Testis (tissue), 3 donors: ENCODE data around the gene MTG2. TPM values are rescaled to one million over a fixed set of nuclear protein-coding genes. Genes with fewer than 3 reads are reported as not detected.

Experiments used
- DNase-seq: peaks from one replicate; pipeline ENCODE4 v3.0.0-alpha.2; 2019
- H3K27ac ChIP-seq, 2 donors: fragments of 200-600 bp; sonication (generic); one replicate each; pipeline ENCODE4 v1.5.1; 2019
- H3K27me3 ChIP-seq: fragments of 200-600 bp; sonication (generic); one replicate; pipeline ENCODE4 v1.5.1; 2019
- H3K36me3 ChIP-seq: fragments of 200-600 bp; sonication (generic); one replicate; pipeline ENCODE4 v1.5.1; 2017; ENCODE audit warnings: low read depth; ENCODE audit errors: missing control alignments
- H3K4me1 ChIP-seq: fragments of 200-600 bp; sonication (generic); one replicate; pipeline ENCODE4 v1.5.1; 2019
- H3K4me3 ChIP-seq, 2 donors: fragments of 200-600 bp; sonication (generic); one replicate each; pipeline ENCODE4 v1.5.1; 2017 to 2019
- H3K9me3 ChIP-seq: fragments of 200-600 bp; sonication (generic); one replicate; pipeline ENCODE4 v1.5.1; 2017
- POLR2A ChIP-seq: fragments of 450-650 bp; IDR thresholded peaks from one replicate; pipeline ENCODE4 v1.6.1; 2017; ENCODE audit warnings: antibody characterized with exemption, mild to moderate bottlenecking, moderate library complexity
- WGBS, 2 donors: methylation state at CpG; one replicate each; pipeline ENCODE4 v1.1.5; 2018; 5-methylcytosine and 5-hydroxymethylcytosine counted together
- intact Hi-C: fragments of 100-400 bp; cut with DNase I; formaldehyde crosslinking; loops from one replicate; pipeline ENCODE4 v1.15.1; 2023; ENCODE audit warnings: low total_unique reads
- polyA plus RNA-seq: library from polyadenylated mRNA; stranded (reverse); fragments of 350-450 nt; fragmentation: Illumina TruSeq; extraction: RNeasy Lipid Tissue Mini Kit (QIAGEN cat#74804); gene quantifications from one replicate; pipeline ENCODE4 v1.2.3, GENCODE V29; 2014; ENCODE audit warnings: low read depth, low replicate concordance; ENCODE audit not compliant: insufficient read depth
- total RNA-seq, 2 donors: library from RNA; depleted of rRNA; stranded (reverse); fragments of >200 nt; gene quantifications; one replicate each; pipeline ENCODE4 v1.2.3, GENCODE V29; 2016
- TF ChIP-seq, protein P1 (sequence below), 3 experiments: fragments of 450-650 bp in 2 of 3; fragments of 200-600 bp in 1 of 3; sonication (generic) in 1 of 3; IDR thresholded peaks; one replicate each; pipeline ENCODE4 v1.5.1; 2016 to 2019; ENCODE audit warnings: antibody characterized with exemption in 3 of 3, mild to moderate bottlenecking in 2 of 3, moderate library complexity in 1 of 3

Gene MTG2
- total and polyA plus RNA-seq, 3 donors from 2014 or later = 53.3 to 76.8 (median 61.9) TPM

DNA sequence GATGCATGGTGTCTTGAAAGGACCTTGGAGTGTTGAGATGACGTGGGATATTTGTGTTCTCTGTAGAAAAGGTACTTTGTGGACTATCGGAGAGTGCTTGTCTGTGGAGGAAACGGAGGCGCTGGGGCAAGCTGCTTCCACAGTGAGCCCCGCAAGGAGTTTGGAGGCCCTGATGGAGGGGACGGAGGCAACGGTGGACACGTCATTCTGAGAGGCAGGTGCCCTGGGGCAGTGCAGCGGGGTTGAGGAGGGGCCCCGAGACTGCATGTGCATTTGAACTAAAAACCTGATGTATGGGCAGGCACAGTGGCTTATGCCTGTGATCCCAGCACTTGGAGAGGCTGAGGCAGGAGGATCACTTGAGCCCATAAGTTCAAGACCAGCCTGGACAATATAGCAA, 12.9 kb downstream of the MTG2 start:
- Histone ChIP-seq H3K4me1 (no peaks in the 10 kb centered on the region), H3K9me3 (no peaks in the 10 kb centered on the region), H3K4me3 (no peak overlapping the region), H3K27me3 (no peaks in the 10 kb centered on the region), H3K36me3 (no peaks in the 10 kb centered on the region), H3K27ac (no peak overlapping the region)
- DNase-seq = no peak
- TF ChIP-seq POLR2A = no peak
- TF ChIP-seq, protein P1, sequence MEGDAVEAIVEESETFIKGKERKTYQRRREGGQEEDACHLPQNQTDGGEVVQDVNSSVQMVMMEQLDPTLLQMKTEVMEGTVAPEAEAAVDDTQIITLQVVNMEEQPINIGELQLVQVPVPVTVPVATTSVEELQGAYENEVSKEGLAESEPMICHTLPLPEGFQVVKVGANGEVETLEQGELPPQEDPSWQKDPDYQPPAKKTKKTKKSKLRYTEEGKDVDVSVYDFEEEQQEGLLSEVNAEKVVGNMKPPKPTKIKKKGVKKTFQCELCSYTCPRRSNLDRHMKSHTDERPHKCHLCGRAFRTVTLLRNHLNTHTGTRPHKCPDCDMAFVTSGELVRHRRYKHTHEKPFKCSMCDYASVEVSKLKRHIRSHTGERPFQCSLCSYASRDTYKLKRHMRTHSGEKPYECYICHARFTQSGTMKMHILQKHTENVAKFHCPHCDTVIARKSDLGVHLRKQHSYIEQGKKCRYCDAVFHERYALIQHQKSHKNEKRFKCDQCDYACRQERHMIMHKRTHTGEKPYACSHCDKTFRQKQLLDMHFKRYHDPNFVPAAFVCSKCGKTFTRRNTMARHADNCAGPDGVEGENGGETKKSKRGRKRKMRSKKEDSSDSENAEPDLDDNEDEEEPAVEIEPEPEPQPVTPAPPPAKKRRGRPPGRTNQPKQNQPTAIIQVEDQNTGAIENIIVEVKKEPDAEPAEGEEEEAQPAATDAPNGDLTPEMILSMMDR (IDR thresholded peaks at IDR 0.05) = no peak
- intact Hi-C loops = no loop called here
- WGBS, 2 donors = 89 to 95% methylated on average over 10 of the region's 10 CpGs

- 90 to 95% methylated on average over 10 of the region's 10 CpGs for WGBS, 2 donors
- no peaks in the 10 kb centered on the region for H3K27me3 ChIP-seq
- H3K4me3 ChIP-seq = no peak overlapping the region
- intact Hi-C loops = no loop called here
- no peaks in the 10 kb centered on the region for H3K36me3 ChIP-seq
- H3K27ac ChIP-seq = no peak overlapping the region
- no peak for DNase-seq
- no peaks in the 10 kb centered on the region for H3K4me1 ChIP-seq
- TF ChIP-seq, protein P1 (IDR thresholded peaks at IDR 0.05) = no peak
- TF ChIP-seq POLR2A = no peak
- H3K9me3 ChIP-seq = no peaks in the 10 kb centered on the region
These were observed 13.5 kb downstream of the MTG2 start for GRCh38 chr20:62196286-62196685.

- no peaks in the 10 kb centered on the region for H3K9me3 ChIP-seq
- DNase-seq = no peak
- no peak overlapping the region for H3K27ac ChIP-seq
- H3K27me3 ChIP-seq = no peaks in the 10 kb centered on the region
- intact Hi-C loops = no loop called here
- 86 to 99% methylated on average over 9 of the region's 9 CpGs for WGBS, 2 donors
- TF ChIP-seq, protein P1 (IDR thresholded peaks at IDR 0.05) = no peak
- no peaks in the 10 kb centered on the region for H3K36me3 ChIP-seq
- H3K4me1 ChIP-seq = no peaks in the 10 kb centered on the region
- no peak overlapping the region for H3K4me3 ChIP-seq
These were observed 14.5 kb downstream of the MTG2 start for GRCh38 chr20:62197311-62197710.

- Histone ChIP-seq H3K4me1 (no peaks in the 10 kb centered on the region), H3K9me3 (no peaks in the 10 kb centered on the region), H3K4me3 (no peak overlapping the region), H3K27ac (no peak overlapping the region), H3K27me3 (no peaks in the 10 kb centered on the region), H3K36me3 (no peaks in the 10 kb centered on the region)
- intact Hi-C loops = no loop called here
- DNase-seq = no peak
- TF ChIP-seq, protein P1 (IDR thresholded peaks at IDR 0.05) = no peak
- no peak for TF ChIP-seq POLR2A
- WGBS, 2 donors = 95 to 99% methylated on average over 17 to 18 of the region's 18 CpGs
These were observed 15.0 kb downstream of the MTG2 start for GRCh38 chr20:62197801-62198200.

DNA sequence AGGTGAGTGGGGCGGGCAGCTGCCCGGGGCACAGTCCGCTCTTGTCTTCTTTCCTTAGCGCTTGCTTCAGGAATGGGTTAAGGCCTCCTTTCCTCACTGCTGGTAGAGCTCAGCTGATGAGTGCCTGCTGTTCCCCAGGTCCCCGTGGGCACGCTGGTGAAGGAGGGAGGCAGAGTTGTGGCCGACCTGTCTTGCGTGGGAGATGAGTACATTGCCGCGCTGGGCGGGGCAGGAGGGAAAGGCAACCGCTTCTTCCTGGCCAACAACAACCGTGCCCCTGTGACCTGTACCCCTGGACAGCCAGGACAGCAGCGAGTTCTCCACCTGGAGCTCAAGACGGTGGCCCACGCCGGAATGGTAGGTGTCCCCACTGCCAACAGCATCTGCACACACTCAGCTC, 15.7 kb downstream of the MTG2 start:
- WGBS, 2 donors = 93 to 94% methylated on average over 16 to 17 of the region's 17 CpGs
- TF ChIP-seq POLR2A = no peak
- TF ChIP-seq, protein P1 (IDR thresholded peaks at IDR 0.05) = no peak
- H3K27me3 ChIP-seq = no peaks in the 10 kb centered on the region
- H3K4me3 ChIP-seq = no peak overlapping the region
- intact Hi-C loops = no loop called here
- H3K27ac ChIP-seq = no peak overlapping the region
- H3K4me1 ChIP-seq = no peaks in the 10 kb centered on the region
- H3K9me3 ChIP-seq = no peaks in the 10 kb centered on the region
- DNase-seq = no peak
- no peaks in the 10 kb centered on the region for H3K36me3 ChIP-seq
